ENCODE data around the gene CGB1.

- no peak for TF ChIP-seq CTCF (IDR thresholded peaks at IDR 0.05)
- no peak for TF ChIP-seq POLR2A (IDR thresholded peaks at IDR 0.05)
These were observed 17.3 kb downstream of the CGB1 start for GRCh38 chr19:49019242-49019932.

Measured in thyroid gland (tissue), 4 donors.